Kidney (tissue), 14 donors: Measurements from ENCODE around the gene CEP63. TPM values are rescaled to one million over a fixed set of nuclear protein-coding genes. Genes with fewer than 3 reads are reported as not detected.

ENCODE experiments used
- DNase-seq, 5 donors: peaks; one replicate each; pipeline ENCODE4 v3.0.0-alpha.2; 2013 to 2020
- FAIRE-seq: peaks from 2 replicates; lab custom pipeline; 2012; peaks lifted over from hg19 to GRCh38; lab: Jason Lieb, UNC
- H3K27ac ChIP-seq, 2 donors: one replicate each; pipeline ENCODE4 v1.7.0; 2013; ENCODE audit warnings: low read depth in 2 of 2, low read length in 2 of 2, inconsistent platforms in 1 of 2
- H3K27me3 ChIP-seq: one replicate; pipeline ENCODE4 v1.7.1; 2013; ENCODE audit warnings: low read length, inconsistent platforms; ENCODE audit not compliant: control insufficient read depth, insufficient read depth
- H3K36me3 ChIP-seq, 3 donors: one replicate each; pipeline versions ENCODE4 v1.7.0 to v1.7.1; 2013; ENCODE audit warnings: low read length in 3 of 3, control low read depth in 1 of 3, inconsistent platforms in 1 of 3; ENCODE audit not compliant: insufficient read depth in 3 of 3, control insufficient read depth in 2 of 3
- H3K4me1 ChIP-seq, 3 donors: one replicate each; pipeline versions ENCODE4 v1.7.0 to v1.7.1; 2013; ENCODE audit warnings: low read length in 3 of 3, inconsistent platforms in 1 of 3, low read depth in 1 of 3; ENCODE audit not compliant: control insufficient read depth in 2 of 3, insufficient read depth in 2 of 3
- H3K4me3 ChIP-seq, 3 donors: one replicate each; pipeline versions ENCODE4 v1.7.0 to v1.8.1; 2013; ENCODE audit warnings: low read length in 3 of 3, control low read depth in 1 of 3, inconsistent platforms in 1 of 3
- H3K9ac ChIP-seq, 3 donors: one replicate each; pipeline versions ENCODE4 v1.7.0 to v1.7.1; 2013; ENCODE audit warnings: low read length in 3 of 3, control low read depth in 1 of 3, inconsistent platforms in 1 of 3
- H3K9me3 ChIP-seq, 3 donors: one replicate each; pipeline versions ENCODE4 v1.7.0 to v1.7.1; 2013; ENCODE audit warnings: low read length in 3 of 3, control low read depth in 1 of 3, inconsistent platforms in 1 of 3; ENCODE audit not compliant: control insufficient read depth in 2 of 3, insufficient read depth in 1 of 3
- CTCF ChIP-seq: IDR thresholded peaks from 3 replicates; pipeline ENCODE4 v1.5.1; 2012; ENCODE audit warnings: mild to moderate bottlenecking, moderate library complexity, borderline replicate concordance; ENCODE audit not compliant: insufficient read depth; ENCODE audit errors: extremely low read depth
- intact Hi-C: fragments of 100-400 bp; cut with DNase I; formaldehyde crosslinking; loops from one replicate; pipeline ENCODE4 v1.11.1; 2022
- polyA plus RNA-seq: library from polyadenylated mRNA; stranded (reverse); fragments of 350-450 nt; fragmentation: Illumina TruSeq; extraction: RNeasy Lipid Tissue Mini Kit (QIAGEN cat#74804); gene quantifications from one replicate; pipeline ENCODE4 v1.2.3, GENCODE V29; 2014; ENCODE audit warnings: low read depth, low replicate concordance; ENCODE audit not compliant: insufficient read depth
- total RNA-seq: library from RNA; stranded (reverse); fragmentation: NEBNext Ultra II Directional; extraction: Animal tissue kit (Norgen Biotek cat#: 25700); gene quantifications from one replicate; pipeline ENCODE4 v1.2.1, GENCODE V29; 2021
- donor health status: control.
- donor health status: control.
- donor health status: control.
- donor health status: control.
- donor health status: control.
- donor health status: DM: yes; HTN: yes; CAD: no.
- donor health status: Normal renal cell carcinoma (clear cell type).

CEP63 gene
- total and polyA plus RNA-seq, 2 donors from 2014 or later: 19.2 to 19.6 TPM

GRCh38 chr3:134441821-134442220 is 44.0 kb upstream of the CEP63 start:
- no peaks in the 10 kb centered on the region for H3K27me3 ChIP-seq
- no peak overlapping the region for H3K27ac ChIP-seq
- no peaks in the 10 kb centered on the region for H3K9me3 ChIP-seq
- H3K4me3 ChIP-seq: no peak overlapping the region
- no peak for TF ChIP-seq CTCF
- DNase-seq (no peak), FAIRE-seq (no peak)
- no peaks in the 10 kb centered on the region for H3K36me3 ChIP-seq
- H3K4me1 ChIP-seq: peaks cover 2 to 14% (median 7%) of the 10 kb centered on the region in 3 donors
- intact Hi-C loops: no loop called here
- no peak overlapping the region for H3K9ac ChIP-seq

GRCh38 chr3:134445095-134445494 is 40.8 kb upstream of the CEP63 start:
- H3K27ac ChIP-seq: no peak overlapping the region
- FAIRE-seq: no peak
- peaks cover 7 to 14% (median 11%) of the 10 kb centered on the region in 3 donors for H3K4me1 ChIP-seq
- no peaks in the 10 kb centered on the region for H3K27me3 ChIP-seq
- DNase-seq: no peak
- no peaks in the 10 kb centered on the region for H3K9me3 ChIP-seq
- H3K9ac ChIP-seq: no peak overlapping the region
- H3K36me3 ChIP-seq: no peaks in the 10 kb centered on the region
- intact Hi-C loops: no loop called here
- no peak overlapping the region for H3K4me3 ChIP-seq
- no peak for TF ChIP-seq CTCF

- no peak for FAIRE-seq
Measured at GRCh38 chr3:134445636-134446035, 40.2 kb upstream of the CEP63 start.

More at GRCh38 chr3:134445636-134446035, 40.2 kb upstream of the CEP63 start:
- H3K4me3 ChIP-seq: no peak overlapping the region
- intact Hi-C loops: no loop called here
- no peak overlapping the region for H3K9ac ChIP-seq
- peak in 3 of 5 donors; percentile 55 to 91 (median 84) for DNase-seq
- peaks cover 7 to 14% (median 11%) of the 10 kb centered on the region in 3 donors for H3K4me1 ChIP-seq
- no peaks in the 10 kb centered on the region for H3K27me3 ChIP-seq
- no peak for TF ChIP-seq CTCF
- no peaks in the 10 kb centered on the region for H3K9me3 ChIP-seq
- no peaks in the 10 kb centered on the region for H3K36me3 ChIP-seq
- no peak overlapping the region for H3K27ac ChIP-seq
